ENCODE results near the gene LRRC53. TPM values are rescaled to one million over a fixed set of nuclear protein-coding genes. Genes with fewer than 3 reads are reported as not detected.

The LRRC53 gene
- total and polyA plus RNA-seq, 2 of the 4 experiments (the other 2 are of a cell fraction) = not detected

- ChIA-PET POLR2A (ENCODE audit: unreplicated experiment) (no interaction called here), CTCF (no interaction called here)
- H3K14ac ChIP-seq (replicated peaks; ENCODE audit: low read depth, low read length) = no peak overlapping the region
- H2AK9ac ChIP-seq (replicated peaks; ENCODE audit: low read depth, low read length, poor library complexity) = no peak overlapping the region
- no peak overlapping the region for H2BK15ac ChIP-seq (ENCODE audit: low read depth, low read length)
- in situ Hi-C loops (cut with MboI; ENCODE audit: low sequenced_read_pairs) (no loop called here), dilution Hi-C loops (cut with HindIII; ENCODE audit: low sequenced_read_pairs, unreplicated experiment) (no loop called here), intact Hi-C loops (cut with micrococcal nuclease) (loop anchor here (1.0 to 10.0 kb wide), 3 partner anchors 190 to 665 kb away; no protein-coding TSS in a partner anchor)
- TF ChIP-seq RAD21 (IDR thresholded peaks at IDR 0.05; ENCODE audit: low read length) (no peak), CEBPB (IDR thresholded peaks at IDR 0.05; ENCODE audit: low read depth, low read length) (no peak), CTCF (conservative IDR thresholded peaks at IDR 0.05; ENCODE audit: low read depth, low read length) (no peak), RCOR1 (IDR thresholded peaks at IDR 0.05; ENCODE audit: insufficient replicate concordance, low read length) (no peak), RFX5 (IDR thresholded peaks at IDR 0.05; ENCODE audit: low read depth, low read length) (no peak), FOS (IDR thresholded peaks at IDR 0.05; ENCODE audit: low read depth, low read length) (no peak), ELK1 (IDR thresholded peaks at IDR 0.05; ENCODE audit: borderline replicate concordance, low read depth, low read length) (no peak), SMC3 (IDR thresholded peaks at IDR 0.05; ENCODE audit: low read depth, low read length) (no peak), MAZ (IDR thresholded peaks at IDR 0.05; ENCODE audit: borderline replicate concordance, low read depth, low read length) (no peak), NFE2L2 (IDR thresholded peaks at IDR 0.05; ENCODE audit: low read depth, low read length) (no peak), BHLHE40 (IDR thresholded peaks at IDR 0.05; ENCODE audit: low read depth, low read length) (no peak), MAFK (IDR thresholded peaks at IDR 0.05; ENCODE audit: low read depth, low read length) (no peak), POLR2A (IDR thresholded peaks at IDR 0.05; ENCODE audit: low read depth, low read length) (no peak), MXI1 (IDR thresholded peaks at IDR 0.05; ENCODE audit: borderline replicate concordance, low read depth, low read length) (no peak), CHD1 (IDR thresholded peaks at IDR 0.05; ENCODE audit: low read depth, low read length) (no peak)
- TF ChIP-seq, protein P1, sequence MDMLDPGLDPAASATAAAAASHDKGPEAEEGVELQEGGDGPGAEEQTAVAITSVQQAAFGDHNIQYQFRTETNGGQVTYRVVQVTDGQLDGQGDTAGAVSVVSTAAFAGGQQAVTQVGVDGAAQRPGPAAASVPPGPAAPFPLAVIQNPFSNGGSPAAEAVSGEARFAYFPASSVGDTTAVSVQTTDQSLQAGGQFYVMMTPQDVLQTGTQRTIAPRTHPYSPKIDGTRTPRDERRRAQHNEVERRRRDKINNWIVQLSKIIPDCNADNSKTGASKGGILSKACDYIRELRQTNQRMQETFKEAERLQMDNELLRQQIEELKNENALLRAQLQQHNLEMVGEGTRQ (IDR thresholded peaks at IDR 0.05; ENCODE audit: low read depth, low read length) = no peak
- no peak overlapping the region for H3K27ac ChIP-seq (ENCODE audit: insufficient read depth, low read length)
- no peak overlapping the region for H4K5ac ChIP-seq (ENCODE audit: low read depth, low read length)
- no peak overlapping the region for H3K4me2 ChIP-seq (ENCODE audit: low read depth, low read length)
- H4K8ac ChIP-seq (ENCODE audit: low read depth in 2 of 2, low read length in 2 of 2) = no peak overlapping the region
- ATAC-seq (ENCODE audit: low read depth) = no peak
- H3K56ac ChIP-seq (ENCODE audit: extremely low read depth, insufficient read depth, low read length) = no peak overlapping the region
- H3K18ac ChIP-seq (ENCODE audit: low read depth, low read length) = no peak overlapping the region
- no peak overlapping the region for H3K9ac ChIP-seq (ENCODE audit: low read depth, low read length)
- H3K27me3 ChIP-seq (ENCODE audit: control insufficient read depth, insufficient read depth, low read length) = no peaks in the 10 kb centered on the region
- H3K4me3 ChIP-seq (ENCODE audit: insufficient read depth, low read depth, low read length) = no peak overlapping the region
- H2AFZ ChIP-seq (replicated peaks; ENCODE audit: low read length, poor library complexity) = no peak overlapping the region
- H3K23ac ChIP-seq (ENCODE audit: low read depth, low read length) = no peak overlapping the region
- BruUV-seq (replicated peaks) = no TSS peak
- no peak overlapping the region for H2BK120ac ChIP-seq (ENCODE audit: low read depth, low read length)
- no peak overlapping the region for H2AK5ac ChIP-seq (ENCODE audit: low read depth, low read length)
- no CpG with 5 or more reads among the region's 11 CpGs for WGBS, 2 experiments (ENCODE audit: extremely low coverage in 2 of 2, insufficient read length in 1 of 2)
- H2BK5ac ChIP-seq (ENCODE audit: low read depth, low read length, poor library complexity, severe bottlenecking) = no peak overlapping the region
- H3K4me1 ChIP-seq (ENCODE audit: control insufficient read depth, insufficient read depth, low read length) = no peaks in the 10 kb centered on the region
- H3K9me1 ChIP-seq (ENCODE audit: insufficient read depth, low read length) = no peaks in the 10 kb centered on the region
- DNase-seq = no peak
- no peaks in the 10 kb centered on the region for H3K36me3 ChIP-seq (ENCODE audit: control insufficient read depth, insufficient read depth, low read length)
- H3K9me3 ChIP-seq (ENCODE audit: control insufficient read depth, insufficient read depth, low read length) = no peaks in the 10 kb centered on the region
- no peak overlapping the region for H3K4ac ChIP-seq (ENCODE audit: low read depth, low read length)
- H4K91ac ChIP-seq (ENCODE audit: insufficient read depth, low read depth, low read length) = no peak overlapping the region
- no peak overlapping the region for H2BK20ac ChIP-seq (ENCODE audit: low read depth, low read length)
- no peaks in the 10 kb centered on the region for H4K20me1 ChIP-seq (ENCODE audit: insufficient read depth, low read length)
- H3K79me1 ChIP-seq (ENCODE audit: low read depth in 1 of 2, low read length in 2 of 2) = no peaks in the 10 kb centered on the region
Observed at GRCh38 chr1:74504933-74505512, 7.4 kb downstream of the LRRC53 start.
